Endothelial cell of hepatic sinusoid (primary cell): ENCODE results near the gene RAB3GAP2.
"Not testable (repeated sequence)": the region's sequence is repeated elsewhere in the genome, so short reads cannot be mapped to it uniquely, and the experiment has no call there.

Experiments used
- in situ Hi-C: cut with HindIII; loops from 2 replicates; pipeline ENCODE4 v1.10.0; 2017; ENCODE audit warnings: low sequenced_read_pairs

RAB3GAP2 gene

GRCh38 chr1:220287129-220287528 lies 14.9 kb upstream of the RAB3GAP2 start:
- in situ Hi-C loops, result no loop called here

GRCh38 chr1:220283625-220284024 lies 11.4 kb upstream of the RAB3GAP2 start:
- in situ Hi-C loops, result no loop called here

- in situ Hi-C loops, result no loop called here
Observed at GRCh38 chr1:220281159-220281574, 8.9 kb upstream of the RAB3GAP2 start.

- in situ Hi-C loops, result no loop called here
Observed at GRCh38 chr1:220280249-220280648, 8.0 kb upstream of the RAB3GAP2 start.

GRCh38 chr1:220278991-220279390 lies 6.7 kb upstream of the RAB3GAP2 start:
- in situ Hi-C loops, result no loop called here

- in situ Hi-C loops, result no loop called here
Observed at GRCh38 chr1:220275430-220275829, 3.2 kb upstream of the RAB3GAP2 start.

- in situ Hi-C loops, result no loop called here
Observed at GRCh38 chr1:220274251-220274855, 2.1 kb upstream of the RAB3GAP2 start.

- in situ Hi-C loops, result no loop called here
Observed at GRCh38 chr1:220272841-220273090, 513 bp upstream of the RAB3GAP2 start.

- in situ Hi-C loops, result no loop called here
Observed at GRCh38 chr1:220271706-220272046, 577 bp downstream of the RAB3GAP2 start.

GRCh38 chr1:220269036-220269435 lies 3.2 kb downstream of the RAB3GAP2 start:
- in situ Hi-C loops, result no loop called here

GRCh38 chr1:220267630-220268029 lies 4.6 kb downstream of the RAB3GAP2 start:
- in situ Hi-C loops, result no loop called here

- in situ Hi-C loops, result not testable (repeated sequence)
Observed at GRCh38 chr1:220260228-220260627, 12.0 kb downstream of the RAB3GAP2 start.

- in situ Hi-C loops, result not testable (repeated sequence)
Observed at GRCh38 chr1:220259756-220260155, 12.5 kb downstream of the RAB3GAP2 start.

GRCh38 chr1:220256194-220256593 lies 16.1 kb downstream of the RAB3GAP2 start:
- in situ Hi-C loops, result not testable (repeated sequence)

GRCh38 chr1:220255204-220255603 lies 17.0 kb downstream of the RAB3GAP2 start:
- in situ Hi-C loops, result no loop called here

GRCh38 chr1:220253290-220253689 lies 19.0 kb downstream of the RAB3GAP2 start:
- in situ Hi-C loops, result not testable (repeated sequence)

- in situ Hi-C loops, result no loop called here
Observed at GRCh38 chr1:220251272-220251671, 21.0 kb downstream of the RAB3GAP2 start.

GRCh38 chr1:220250681-220251080 lies 21.6 kb downstream of the RAB3GAP2 start:
- in situ Hi-C loops, result no loop called here

- in situ Hi-C loops, result no loop called here
Observed at GRCh38 chr1:220249522-220249921, 22.7 kb downstream of the RAB3GAP2 start.

GRCh38 chr1:220248715-220249265 lies 23.5 kb downstream of the RAB3GAP2 start:
- in situ Hi-C loops, result not testable (repeated sequence)

- in situ Hi-C loops, result not testable (repeated sequence)
Observed at GRCh38 chr1:220245900-220246299, 26.4 kb downstream of the RAB3GAP2 start.

GRCh38 chr1:220243947-220244346 lies 28.3 kb downstream of the RAB3GAP2 start:
- in situ Hi-C loops, result no loop called here

GRCh38 chr1:220241072-220241663 lies 31.1 kb downstream of the RAB3GAP2 start:
- in situ Hi-C loops, result no loop called here
